Brain pericyte (primary cell): ENCODE data around the gene IMMP1L.
"Not testable (repeated sequence)": the region's sequence is repeated elsewhere in the genome, so short reads cannot be mapped to it uniquely, and the experiment has no call there.

Experiments used
- DNase-seq: peaks from one replicate; pipeline ENCODE4 v3.0.0-alpha.2; 2012; ENCODE audit warnings: low read depth, low spot score

Gene IMMP1L, protein sequence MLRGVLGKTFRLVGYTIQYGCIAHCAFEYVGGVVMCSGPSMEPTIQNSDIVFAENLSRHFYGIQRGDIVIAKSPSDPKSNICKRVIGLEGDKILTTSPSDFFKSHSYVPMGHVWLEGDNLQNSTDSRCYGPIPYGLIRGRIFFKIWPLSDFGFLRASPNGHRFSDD

DNA sequence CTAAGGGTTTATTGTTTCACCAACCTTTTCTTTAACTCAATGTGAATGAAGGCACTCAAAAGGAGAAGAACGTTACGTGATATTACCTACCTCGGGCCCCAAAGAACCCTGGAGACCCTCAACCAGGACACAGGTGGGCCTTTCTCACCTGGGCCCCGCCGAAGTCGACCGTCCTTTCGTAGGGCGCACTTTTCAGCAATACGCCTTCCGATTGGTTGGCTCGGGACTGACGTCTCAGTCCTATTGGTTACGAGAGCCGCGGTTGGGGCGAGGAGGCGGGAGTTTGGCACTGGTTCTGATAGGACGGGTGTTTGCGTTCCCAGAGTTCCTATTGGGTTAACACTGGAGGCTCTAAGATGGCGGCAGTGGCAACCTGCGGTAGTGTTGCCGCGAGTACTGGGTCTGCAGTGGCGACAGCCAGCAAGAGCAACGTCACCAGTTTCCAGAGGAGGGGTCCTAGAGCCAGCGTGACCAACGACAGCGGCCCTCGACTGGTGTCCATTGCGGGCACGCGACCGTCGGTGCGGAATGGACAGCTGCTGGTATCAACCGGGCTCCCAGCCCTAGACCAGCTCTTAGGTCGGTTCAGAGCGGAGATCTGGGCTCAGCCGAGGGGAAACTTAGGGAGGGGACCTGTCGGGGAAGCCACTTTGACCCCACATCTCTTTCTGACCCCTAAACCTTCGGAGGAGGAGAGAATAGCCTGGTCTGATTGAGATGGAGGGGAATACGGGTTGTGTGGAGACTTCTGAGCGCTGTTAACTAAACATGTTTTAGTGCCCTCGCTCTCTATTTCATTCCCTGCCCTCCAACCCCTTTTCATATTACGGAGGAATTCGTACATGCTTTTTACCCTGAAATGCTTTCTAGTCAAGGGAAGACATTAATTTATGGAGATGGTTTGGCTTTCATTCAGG lies at the start of gene IMMP1L, which contains the start of gene ELP4:
Gene IMMP1L (minus strand): TSS at position 194 of the 917 bp plus-strand sequence. CDS start 46,346 bp downstream, outside the sequence.
Gene ELP4 (plus strand): TSS at position 339 of the 917 bp plus-strand sequence. CDS start 18 bp downstream, at position 357.
- peak; percentile 90 for DNase-seq

- no peak for DNase-seq
These were observed 48.6 kb upstream of the IMMP1L start for GRCh38 chr11:31558001-31558400.

DNA sequence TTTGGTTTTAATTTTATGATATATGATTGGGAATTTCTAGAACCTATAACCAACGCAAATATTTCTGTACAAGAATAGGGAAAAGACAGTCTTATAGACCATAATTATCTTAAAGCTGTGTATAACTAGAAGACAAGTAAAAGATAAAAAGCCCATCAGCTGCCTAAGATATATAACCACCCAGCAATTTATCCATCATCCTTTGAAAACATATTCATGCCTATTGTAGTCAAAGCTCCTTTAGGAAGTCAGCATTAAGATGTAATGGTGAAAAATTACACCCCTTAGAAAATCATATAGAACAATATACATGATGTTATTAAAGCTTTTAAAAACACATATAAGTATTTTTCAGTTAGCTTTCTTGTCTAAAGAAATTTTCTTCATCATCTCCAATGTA lies 46.5 kb upstream of the IMMP1L start:
- DNase-seq: no peak

DNA sequence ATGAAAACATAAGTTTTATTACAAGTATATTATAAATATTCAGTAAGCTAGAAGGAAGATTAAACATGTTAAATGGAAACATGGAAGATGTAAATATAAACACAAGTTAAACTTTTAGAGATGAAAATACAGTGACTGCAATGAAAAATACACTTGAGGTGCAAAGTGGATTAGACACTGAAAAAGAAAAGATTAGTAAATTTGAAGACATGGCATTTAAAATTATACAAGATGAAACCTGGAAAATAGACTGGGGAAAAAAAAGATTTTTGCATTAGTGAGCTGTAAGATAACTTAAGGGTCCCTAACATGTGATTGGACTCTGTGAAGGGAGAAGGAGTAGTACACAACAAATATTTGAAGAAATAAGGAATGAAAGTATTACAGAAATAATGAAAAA lies 33.4 kb upstream of the IMMP1L start:
- no peak for DNase-seq

DNA sequence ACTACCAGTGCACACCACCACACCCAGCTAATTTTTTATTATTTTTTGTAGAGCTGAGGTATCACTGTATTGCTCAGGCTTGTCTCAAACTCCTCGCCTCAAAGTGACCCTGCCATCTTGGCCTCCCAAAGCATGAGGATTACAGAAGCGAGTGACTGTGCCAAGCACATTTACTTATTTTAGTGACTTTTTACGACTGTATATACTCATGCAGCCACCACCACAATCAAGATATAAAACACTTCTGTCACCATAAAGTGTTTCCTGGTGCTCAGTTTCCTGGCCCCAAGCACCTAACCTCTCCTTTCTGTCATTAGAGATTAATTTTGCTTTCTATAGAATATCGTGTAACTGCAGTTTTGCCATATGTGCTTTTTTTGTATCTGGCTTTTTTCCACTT lies 26.1 kb upstream of the IMMP1L start:
- no peak for DNase-seq

GRCh38 chr11:31531293-31531692 lies 21.9 kb upstream of the IMMP1L start:
- DNase-seq: no peak

GRCh38 chr11:31529701-31530100 lies 20.3 kb upstream of the IMMP1L start:
- DNase-seq: no peak

GRCh38 chr11:31529189-31529588 lies 19.8 kb upstream of the IMMP1L start:
- no peak for DNase-seq

GRCh38 chr11:31521497-31522150 lies 12.2 kb upstream of the IMMP1L start:
- no peak for DNase-seq

DNA sequence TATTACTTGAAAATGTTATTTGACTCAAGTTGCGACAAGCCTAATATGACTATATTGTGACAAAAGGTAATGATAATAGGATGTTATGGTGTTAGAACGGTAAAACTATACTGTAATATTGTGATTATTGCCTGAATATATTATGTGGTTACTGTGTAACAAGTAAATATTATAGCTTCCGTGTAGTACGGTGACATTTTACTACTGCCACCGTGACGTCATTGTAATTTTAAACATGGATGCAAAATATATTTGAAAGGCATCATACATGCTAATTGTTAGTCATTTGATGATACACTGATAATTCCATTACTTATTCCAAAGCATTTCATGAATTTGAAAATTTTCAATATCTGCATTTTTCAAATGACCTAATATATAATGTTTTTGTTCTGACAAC lies 2.7 kb upstream of the IMMP1L start:
- DNase-seq: no peak

- no peak for DNase-seq
These were observed 382 bp downstream of the IMMP1L start for GRCh38 chr11:31509051-31509428.

GRCh38 chr11:31500560-31500959 lies 8.9 kb downstream of the IMMP1L start:
- DNase-seq: no peak

DNA sequence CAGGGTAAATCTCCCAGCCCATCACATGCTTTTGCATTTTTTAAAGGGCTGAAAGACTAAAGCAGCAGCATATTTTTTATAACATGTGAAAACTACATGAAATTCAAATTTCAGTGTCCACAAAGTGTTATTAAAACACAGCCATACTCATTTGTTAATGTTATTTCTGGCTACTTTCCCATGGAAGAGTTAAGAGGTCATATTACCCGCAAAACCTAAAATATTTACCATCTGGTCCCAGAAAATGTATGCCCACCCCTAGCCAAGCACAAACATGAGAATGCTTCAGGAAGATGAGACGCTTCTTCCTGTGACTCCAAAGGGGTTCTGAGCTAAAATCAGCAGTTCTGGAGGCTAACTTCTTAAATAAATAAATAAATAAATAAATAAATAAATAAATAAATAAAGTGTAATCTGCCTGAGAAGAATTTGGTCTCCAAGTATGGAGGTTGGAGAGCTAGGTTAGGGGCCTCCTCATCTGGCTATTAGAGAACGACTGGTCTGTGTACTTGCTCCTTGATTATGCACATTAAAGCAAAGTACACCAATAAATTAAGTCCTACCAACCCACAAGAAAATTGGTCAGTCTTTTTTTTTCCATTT lies 9.7 kb downstream of the IMMP1L start:
- peak; percentile 69 for DNase-seq

DNA sequence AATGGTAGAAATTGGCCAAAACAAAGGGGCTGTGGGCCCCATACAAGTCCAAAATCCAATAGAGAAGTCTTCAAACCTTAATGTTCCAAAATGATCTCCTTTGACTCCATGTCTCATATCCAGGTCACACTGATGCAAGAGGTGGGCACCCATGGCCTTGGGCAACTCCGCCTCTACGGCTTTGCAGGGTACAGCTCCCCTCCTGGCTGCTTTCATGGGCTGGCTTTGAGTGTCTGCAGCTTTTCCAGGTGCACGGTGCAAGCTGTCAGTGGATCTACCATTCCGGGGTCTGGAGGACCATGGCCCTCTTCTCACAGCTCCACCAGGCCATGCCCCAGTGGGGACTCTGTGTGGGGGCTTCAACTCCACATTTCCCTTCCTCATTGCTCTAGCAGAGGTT lies 15.7 kb downstream of the IMMP1L start:
- not testable (repeated sequence) for DNase-seq

GRCh38 chr11:31493235-31493634 lies 16.2 kb downstream of the IMMP1L start:
- no peak for DNase-seq

DNA sequence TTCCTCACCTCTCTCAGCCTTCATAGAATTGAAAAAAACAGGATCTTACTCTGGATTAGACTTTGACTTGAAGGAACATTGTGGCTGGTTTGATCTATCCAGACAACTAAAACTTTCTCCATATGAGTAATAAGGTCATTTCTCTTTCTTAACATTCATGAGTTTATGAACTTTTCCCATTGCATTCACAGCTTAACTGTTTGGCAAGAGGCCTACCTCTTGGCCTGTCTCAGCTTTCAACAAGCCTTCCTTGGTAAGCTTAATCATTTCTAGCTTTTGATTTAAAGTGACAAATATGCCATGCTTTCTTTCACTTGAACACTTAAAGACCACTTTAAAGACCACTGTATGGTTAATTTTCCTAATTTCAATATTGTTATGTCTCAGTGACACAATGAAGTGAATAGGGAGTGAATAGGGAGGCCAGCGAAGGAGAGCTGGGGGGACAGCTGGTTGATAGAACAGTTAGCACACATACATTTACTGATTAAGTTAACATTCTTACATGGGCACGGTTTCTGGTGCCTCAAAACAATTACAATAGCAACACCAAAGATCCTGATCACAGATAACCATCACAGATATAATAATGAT lies 17.0 kb downstream of the IMMP1L start:
- no peak for DNase-seq

DNA sequence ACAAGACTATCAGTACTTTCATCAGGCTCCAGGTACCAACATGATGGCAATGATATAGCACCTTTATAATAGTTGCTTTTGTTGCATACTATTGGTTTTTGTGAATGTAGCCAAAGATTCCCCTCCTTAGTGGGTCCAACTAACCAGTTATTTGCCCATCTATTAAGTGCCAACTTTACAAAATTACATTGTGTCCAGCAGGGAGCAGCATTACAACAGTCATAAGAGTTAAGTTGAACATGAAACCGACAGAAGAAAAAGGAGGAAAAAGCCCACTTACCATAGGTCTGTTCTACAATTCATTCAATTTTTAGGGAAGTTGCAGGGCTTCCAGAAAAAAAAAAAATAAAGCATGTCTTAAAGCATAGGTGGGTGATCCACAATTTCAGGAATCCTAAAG lies 21.6 kb downstream of the IMMP1L start:
- no peak for DNase-seq

DNA sequence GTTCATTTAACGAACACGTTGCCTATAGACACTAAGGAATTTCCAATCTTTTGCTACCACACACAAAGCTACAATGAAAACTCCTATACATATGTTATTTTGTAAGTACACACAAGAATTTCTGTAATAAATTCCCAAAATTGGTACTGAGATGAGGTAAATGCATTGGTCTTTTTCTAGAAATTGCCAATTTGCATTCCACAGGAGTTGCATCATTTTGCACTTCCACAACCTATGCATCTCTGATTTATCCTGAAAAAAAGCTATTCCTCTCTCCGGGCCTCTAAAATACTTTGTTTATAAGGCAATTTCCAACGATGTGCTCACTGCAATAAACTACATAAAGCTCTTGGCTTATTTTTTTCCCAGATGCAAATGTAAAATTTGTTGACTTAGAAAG lies 24.9 kb downstream of the IMMP1L start:
- DNase-seq: no peak

GRCh38 chr11:31480930-31481329 lies 28.5 kb downstream of the IMMP1L start:
- DNase-seq: no peak

GRCh38 chr11:31479066-31479465 lies 30.4 kb downstream of the IMMP1L start:
- no peak for DNase-seq

GRCh38 chr11:31478223-31478590 lies 31.2 kb downstream of the IMMP1L start:
- DNase-seq: no peak
